Naive thymus-derived CD8-positive, alpha-beta T cell (primary cell): ENCODE data around the gene XRCC2. TPM values are rescaled to one million over a fixed set of nuclear protein-coding genes. Genes with fewer than 3 reads are reported as not detected.
A peak's percentile ranks its signal among the peaks of the same experiment; 100 is the strongest.
"Not testable (repeated sequence)": the region's sequence is repeated elsewhere in the genome, so short reads cannot be mapped to it uniquely, and the experiment has no call there.

ENCODE experiments used
- ATAC-seq, 2 donors: fragments of 150-1000 bp; cut with Tn5 transposase in 1 of 2; sonication (Bioruptor Pico), chemical (Tn5 transposase) in 1 of 2; 1 replicate in 1 of 2; 2 replicates in 1 of 2; pipeline ENCODE4 v1.10.0; 2021; ENCODE audit warnings: mild to moderate bottlenecking in 2 of 2, moderate library complexity in 2 of 2
- POLR2A ChIA-PET: fragments of 350-600 bp; sonication (Branson Sonifier 250); formaldehyde crosslinking; loops from one replicate; lab custom pipeline; 2021; ENCODE audit warnings: antibody characterized with exemption; lab: Charles Lee
- DNase-seq, 10 donors: peaks; one replicate each; pipeline versions ENCODE4 v3.0.0 to v3.0.0-alpha.2; 2020 to 2022
- H3K27ac Mint-ChIP-seq, 10 donors: one replicate each; pipeline ENCODE4 v1.8.0; 2020 to 2022; ENCODE audit warnings: mild to moderate bottlenecking in 10 of 10, mixed read lengths in 10 of 10, moderate library complexity in 4 of 10, inconsistent platforms in 1 of 10
- H3K27me3 Mint-ChIP-seq, 5 donors: one replicate each; pipeline ENCODE4 v1.8.0; 2021 to 2022; ENCODE audit warnings: mixed read lengths in 5 of 5
- H3K36me3 Mint-ChIP-seq, 3 donors: one replicate each; pipeline ENCODE4 v1.8.0; 2020 to 2022; ENCODE audit warnings: mixed read lengths in 3 of 3, mild to moderate bottlenecking in 2 of 3, inconsistent platforms in 1 of 3
- H3K4me1 Mint-ChIP-seq, 4 donors: one replicate each; pipeline ENCODE4 v1.8.0; 2021 to 2022; ENCODE audit warnings: mixed read lengths in 4 of 4
- H3K4me3 Mint-ChIP-seq, 10 donors: one replicate each; pipeline ENCODE4 v1.8.0; 2020 to 2022; ENCODE audit warnings: mild to moderate bottlenecking in 10 of 10, mixed read lengths in 10 of 10, moderate library complexity in 6 of 10, inconsistent platforms in 1 of 10
- H3K9me3 Mint-ChIP-seq, 9 donors: one replicate each; pipeline ENCODE4 v1.8.0; 2020 to 2022; ENCODE audit warnings: mixed read lengths in 9 of 9, mild to moderate bottlenecking in 3 of 9, inconsistent platforms in 1 of 9, moderate library complexity in 1 of 9
- polyA plus RNA-seq, 3 donors: library from polyadenylated mRNA; unstranded; fragments of 300-500 nt; fragmentation: Illumina TruSeq; gene quantifications; one replicate each; pipeline ENCODE4 v1.2.3, GENCODE V29; 2021
- total RNA-seq, 8 experiments: library from RNA in 2 of 8; stranded (reverse) in 2 of 8; gene quantifications; one replicate each; pipeline ENCODE4 v1.2.3 and lab custom pipeline; 2021 to 2026

Gene XRCC2
- total and polyA plus RNA-seq, 5 experiments from 2014 or later, result 0.11 to 1.5 (median 0.75) TPM; not detected in 1

DNA sequence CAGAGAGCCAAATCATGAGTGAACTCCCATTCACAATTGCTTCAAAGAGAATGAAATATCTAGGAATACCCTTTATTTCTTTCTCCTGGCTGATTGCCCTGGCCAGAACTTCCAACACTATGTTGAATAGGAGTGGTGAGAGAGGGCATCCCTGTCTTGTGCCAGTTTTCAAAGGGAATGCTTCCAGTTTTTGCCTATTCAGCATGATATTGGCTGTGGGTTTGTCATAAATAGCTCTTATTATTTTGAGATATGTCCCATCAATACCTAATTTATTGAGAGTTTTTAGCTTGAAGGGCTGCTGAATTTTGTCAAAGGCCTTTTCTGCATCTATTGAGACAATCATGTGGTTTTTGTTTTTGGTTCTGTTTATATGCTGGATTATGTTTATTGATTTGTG is 47.2 kb downstream of the XRCC2 start:
- ATAC-seq, DNase-seq, H3K36me3 Mint-ChIP-seq, POLR2A ChIA-PET, H3K9me3 Mint-ChIP-seq, H3K4me3 Mint-ChIP-seq, H3K27me3 Mint-ChIP-seq, H3K4me1 Mint-ChIP-seq: not testable (repeated sequence)
- H3K27ac Mint-ChIP-seq, result peak overlapping the region in 1 of 10 donors; percentile 9

- no peak for DNase-seq
- Mint-ChIP-seq H3K4me1 (no peaks in the 10 kb centered on the region), H3K4me3 (no peak overlapping the region), H3K36me3 (no peaks in the 10 kb centered on the region), H3K9me3 (peaks cover 0 to 3% (median 0%) of the 10 kb centered on the region in 9 donors), H3K27me3 (peaks cover 0 to 3% (median 0%) of the 10 kb centered on the region in 5 donors), H3K27ac (no peak overlapping the region)
- POLR2A ChIA-PET, result interaction anchor here (0.9 kb wide), 1 partner anchor 1852 kb away, joined by 4 read pairs; no protein-coding TSS in a partner anchor
- no peak for ATAC-seq
Measured at GRCh38 chr7:152624228-152624627, 51.7 kb downstream of the XRCC2 start.

DNA sequence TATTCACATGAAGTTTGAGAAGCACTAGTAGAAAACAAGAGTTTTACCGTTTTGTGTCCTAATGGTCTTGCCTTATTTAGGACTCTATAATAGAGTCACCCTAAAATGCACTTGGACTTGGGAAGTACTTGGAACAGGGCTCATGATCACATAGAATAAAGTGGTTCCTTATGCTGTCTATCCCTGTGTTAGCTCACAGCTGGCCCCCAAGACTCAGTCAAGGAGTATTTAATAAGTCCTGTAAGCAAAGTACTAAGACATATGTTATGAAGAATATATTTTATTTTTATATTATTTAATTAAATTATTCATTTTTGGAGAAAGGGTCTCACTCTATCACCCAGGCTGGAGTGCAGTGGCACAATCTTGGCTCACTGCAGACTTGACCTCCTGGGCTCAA is 54.5 kb downstream of the XRCC2 start:
- POLR2A ChIA-PET, result no interaction called here
- DNase-seq, result no peak

DNA sequence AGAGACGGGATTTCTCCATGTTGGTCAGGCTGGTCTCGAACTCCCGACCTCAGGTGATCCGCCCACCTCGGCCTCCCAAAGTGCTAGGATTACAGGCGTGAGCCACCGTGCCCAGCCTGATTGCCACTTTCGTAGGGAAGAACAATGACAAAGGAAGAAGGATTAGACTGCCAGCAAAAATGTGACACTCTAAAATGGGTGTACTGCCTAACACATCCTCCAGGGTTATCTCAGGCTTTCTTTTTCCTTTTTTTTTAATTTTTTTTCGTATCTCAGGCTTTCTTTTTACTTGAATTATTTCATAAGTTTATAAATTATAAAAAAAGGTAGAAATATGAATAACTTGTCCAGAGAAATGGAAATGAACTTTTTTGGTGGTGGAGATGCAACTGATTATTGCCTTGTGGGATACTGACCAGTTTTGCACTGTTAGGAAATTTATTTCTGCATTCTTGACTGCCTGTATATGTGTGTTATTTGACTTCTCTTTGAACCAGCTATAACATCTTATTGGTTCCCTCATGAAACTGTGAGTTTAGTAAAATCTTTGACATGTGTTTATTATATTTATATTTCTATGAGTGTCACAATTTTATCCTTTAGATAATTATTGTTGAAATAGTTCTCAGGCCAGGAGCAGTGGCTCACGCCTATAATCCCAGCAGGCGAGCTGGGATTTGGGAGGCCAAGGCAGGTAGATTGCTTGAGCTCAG is 56.8 kb downstream of the XRCC2 start:
- ATAC-seq (no peak), DNase-seq (no peak)
- Mint-ChIP-seq H3K27ac (no peak overlapping the region), H3K4me3 (no peak overlapping the region), H3K9me3 (no peaks in the 10 kb centered on the region), H3K36me3 (no peaks in the 10 kb centered on the region), H3K27me3 (peaks cover 0 to 3% (median 0%) of the 10 kb centered on the region in 5 donors), H3K4me1 (no peaks in the 10 kb centered on the region)
- POLR2A ChIA-PET, result no interaction called here

More for the DNA sequence above, 54.5 kb downstream of the XRCC2 start:
- Mint-ChIP-seq H3K36me3 (no peaks in the 10 kb centered on the region), H3K4me1 (no peaks in the 10 kb centered on the region), H3K27me3 (peaks cover 0 to 3% (median 0%) of the 10 kb centered on the region in 5 donors), H3K4me3 (no peak overlapping the region), H3K9me3 (peaks cover 0 to 3% (median 0%) of the 10 kb centered on the region in 9 donors), H3K27ac (no peak overlapping the region)
- no peak for ATAC-seq

GRCh38 chr7:152618427-152618826 is 57.5 kb downstream of the XRCC2 start:
- H3K27me3 Mint-ChIP-seq, result peaks cover 0 to 3% (median 0%) of the 10 kb centered on the region in 5 donors
- no peaks in the 10 kb centered on the region for H3K4me1 Mint-ChIP-seq
- DNase-seq (no peak), ATAC-seq (no peak)
- H3K9me3 Mint-ChIP-seq, result no peaks in the 10 kb centered on the region
- H3K4me3 Mint-ChIP-seq, result no peak overlapping the region
- H3K36me3 Mint-ChIP-seq, result no peaks in the 10 kb centered on the region
- H3K27ac Mint-ChIP-seq, result no peak overlapping the region
- POLR2A ChIA-PET, result no interaction called here

DNA sequence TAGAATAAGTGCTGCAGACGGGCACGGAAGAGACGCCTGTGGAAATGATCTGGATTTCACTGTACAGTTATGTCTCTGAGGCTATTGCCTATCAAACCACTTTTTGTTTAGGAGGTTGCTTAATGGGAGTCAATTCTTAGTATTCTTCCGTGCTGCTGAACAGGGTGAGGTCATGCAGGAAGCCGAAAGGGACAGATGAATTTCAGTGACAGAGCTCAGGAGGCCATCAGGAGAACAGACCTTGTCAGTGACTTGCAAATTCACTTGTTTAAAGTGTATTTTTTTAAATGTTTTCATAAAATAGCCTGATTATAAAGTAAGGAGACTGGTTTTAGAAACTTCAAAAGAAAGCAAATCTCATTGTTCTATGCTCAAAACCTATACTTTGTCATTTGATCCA is 58.9 kb downstream of the XRCC2 start:
- ATAC-seq (no peak), DNase-seq (no peak)
- Mint-ChIP-seq H3K4me1 (no peaks in the 10 kb centered on the region), H3K4me3 (no peak overlapping the region), H3K27ac (no peak overlapping the region), H3K9me3 (peaks cover 0 to 12% (median 4%) of the 10 kb centered on the region in 9 donors), H3K36me3 (peaks cover 0 to 11% (median 0%) of the 10 kb centered on the region in 3 donors), H3K27me3 (peaks cover 0 to 3% (median 0%) of the 10 kb centered on the region in 5 donors)
- POLR2A ChIA-PET, result no interaction called here

GRCh38 chr7:152615031-152615741 is 60.8 kb downstream of the XRCC2 start:
- H3K27ac Mint-ChIP-seq, result no peak overlapping the region
- ATAC-seq, result no peak

GRCh38 chr7:152608656-152609055 is 67.3 kb downstream of the XRCC2 start:
- no peak for DNase-seq
- peaks cover 0 to 6% (median 0%) of the 10 kb centered on the region in 5 donors for H3K27me3 Mint-ChIP-seq
- no peak overlapping the region for H3K4me3 Mint-ChIP-seq
- H3K4me1 Mint-ChIP-seq, result no peaks in the 10 kb centered on the region
- no peak for ATAC-seq
- peaks cover 0 to 12% (median 4%) of the 10 kb centered on the region in 9 donors for H3K9me3 Mint-ChIP-seq
- POLR2A ChIA-PET, result no interaction called here
- H3K27ac Mint-ChIP-seq, result peak overlapping the region in 1 of 10 donors; percentile 66
- H3K36me3 Mint-ChIP-seq, result peaks cover 0 to 11% (median 0%) of the 10 kb centered on the region in 3 donors

More at GRCh38 chr7:152615031-152615741, 60.8 kb downstream of the XRCC2 start:
- POLR2A ChIA-PET, result no interaction called here
- H3K36me3 Mint-ChIP-seq, result peaks cover 0 to 11% (median 0%) of the 10 kb centered on the region in 3 donors
- H3K9me3 Mint-ChIP-seq, result peaks cover 0 to 12% (median 4%) of the 10 kb centered on the region in 9 donors
- no peaks in the 10 kb centered on the region for H3K4me1 Mint-ChIP-seq
- no peak for DNase-seq
- no peak overlapping the region for H3K4me3 Mint-ChIP-seq
- H3K27me3 Mint-ChIP-seq, result peaks cover 0 to under 1% (median 0%) of the 10 kb centered on the region in 5 donors

GRCh38 chr7:152608208-152608607 is 67.7 kb downstream of the XRCC2 start:
- peak overlapping the region in 1 of 10 donors; percentile 66 for H3K27ac Mint-ChIP-seq
- peaks cover 0 to 6% (median 0%) of the 10 kb centered on the region in 5 donors for H3K27me3 Mint-ChIP-seq
- no peaks in the 10 kb centered on the region for H3K4me1 Mint-ChIP-seq
- ATAC-seq (no peak), DNase-seq (no peak)
- POLR2A ChIA-PET, result no interaction called here
- peaks cover 0 to 11% (median 0%) of the 10 kb centered on the region in 3 donors for H3K36me3 Mint-ChIP-seq
- H3K4me3 Mint-ChIP-seq, result no peak overlapping the region
- peaks cover 0 to 10% (median 4%) of the 10 kb centered on the region in 9 donors for H3K9me3 Mint-ChIP-seq

- no peaks in the 10 kb centered on the region for H3K4me1 Mint-ChIP-seq
Measured at GRCh38 chr7:152607007-152607406, 68.9 kb downstream of the XRCC2 start.

GRCh38 chr7:152602962-152603361 is 73.0 kb downstream of the XRCC2 start:
- POLR2A ChIA-PET, result no interaction called here
- no peak for DNase-seq
- no peaks in the 10 kb centered on the region for H3K4me1 Mint-ChIP-seq
- H3K4me3 Mint-ChIP-seq, result no peak overlapping the region
- no peaks in the 10 kb centered on the region for H3K36me3 Mint-ChIP-seq
- no peaks in the 10 kb centered on the region for H3K9me3 Mint-ChIP-seq
- H3K27ac Mint-ChIP-seq, result no peak overlapping the region
- no peak for ATAC-seq
- H3K27me3 Mint-ChIP-seq, result peaks cover 0 to 3% (median 0%) of the 10 kb centered on the region in 5 donors

More at GRCh38 chr7:152607007-152607406, 68.9 kb downstream of the XRCC2 start:
- no peak overlapping the region for H3K27ac Mint-ChIP-seq
- peaks cover 0 to 6% (median 0%) of the 10 kb centered on the region in 5 donors for H3K27me3 Mint-ChIP-seq
- DNase-seq, result no peak
- H3K4me3 Mint-ChIP-seq, result no peak overlapping the region
- no peak for ATAC-seq
- no peaks in the 10 kb centered on the region for H3K9me3 Mint-ChIP-seq
- H3K36me3 Mint-ChIP-seq, result no peaks in the 10 kb centered on the region
- POLR2A ChIA-PET, result no interaction called here

DNA sequence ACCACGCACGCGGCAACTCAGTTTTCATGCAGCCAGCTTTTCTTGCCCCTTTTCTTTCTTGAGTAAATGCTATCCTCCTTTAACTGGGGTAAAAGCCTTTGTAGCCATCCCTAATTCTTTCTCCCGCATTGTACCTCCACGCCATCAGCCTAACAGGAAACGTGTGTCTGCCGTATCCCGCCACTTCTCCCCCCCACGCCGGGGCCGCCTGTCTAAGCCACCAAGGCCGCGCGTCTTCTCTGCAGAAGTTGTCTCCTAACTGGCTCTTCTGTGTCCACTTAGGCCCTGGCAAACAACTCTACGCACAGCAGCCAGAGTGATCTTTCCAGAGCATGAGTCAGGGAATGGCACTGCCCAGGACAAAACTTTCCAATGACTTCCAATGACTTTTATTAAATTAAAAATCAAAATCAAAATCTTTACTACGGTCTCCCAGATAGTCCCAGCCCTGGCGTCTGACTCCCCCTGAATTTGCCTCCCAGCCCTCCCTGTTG is 74.6 kb downstream of the XRCC2 start:
- ATAC-seq (no peak), DNase-seq (no peak)
- peak overlapping the region in 1 of 10 donors; percentile 60 for H3K27ac Mint-ChIP-seq
- H3K4me1 Mint-ChIP-seq, result no peaks in the 10 kb centered on the region
- H3K4me3 Mint-ChIP-seq, result peak overlapping the region in 1 of 10 donors; percentile 17
- POLR2A ChIA-PET, result no interaction called here
- H3K36me3 Mint-ChIP-seq, result no peaks in the 10 kb centered on the region
- H3K9me3 Mint-ChIP-seq, result no peaks in the 10 kb centered on the region
- H3K27me3 Mint-ChIP-seq, result peaks cover 0 to 5% (median 0%) of the 10 kb centered on the region in 5 donors

GRCh38 chr7:152600266-152600665 is 75.7 kb downstream of the XRCC2 start:
- DNase-seq, result no peak
- no peak overlapping the region for H3K27ac Mint-ChIP-seq
- H3K4me3 Mint-ChIP-seq, result no peak overlapping the region

More at GRCh38 chr7:152600266-152600665, 75.7 kb downstream of the XRCC2 start:
- Mint-ChIP-seq H3K4me1 (no peaks in the 10 kb centered on the region), H3K9me3 (no peaks in the 10 kb centered on the region), H3K27me3 (peaks cover 0 to 5% (median 0%) of the 10 kb centered on the region in 5 donors), H3K36me3 (no peaks in the 10 kb centered on the region)
- POLR2A ChIA-PET, result no interaction called here
- no peak for ATAC-seq
